HG03571 (cell line): ENCODE data around the gene ADGRA3.
"Not testable (repeated sequence)": the region's sequence is repeated elsewhere in the genome, so short reads cannot be mapped to it uniquely, and the experiment has no call there.

ENCODE experiments used
- ATAC-seq: cut with Tn5 transposase; IDR thresholded peaks from one replicate; pipeline ENCODE4 v1.9.1; 2021; ENCODE audit not compliant: unreplicated experiment

Gene ADGRA3

DNA sequence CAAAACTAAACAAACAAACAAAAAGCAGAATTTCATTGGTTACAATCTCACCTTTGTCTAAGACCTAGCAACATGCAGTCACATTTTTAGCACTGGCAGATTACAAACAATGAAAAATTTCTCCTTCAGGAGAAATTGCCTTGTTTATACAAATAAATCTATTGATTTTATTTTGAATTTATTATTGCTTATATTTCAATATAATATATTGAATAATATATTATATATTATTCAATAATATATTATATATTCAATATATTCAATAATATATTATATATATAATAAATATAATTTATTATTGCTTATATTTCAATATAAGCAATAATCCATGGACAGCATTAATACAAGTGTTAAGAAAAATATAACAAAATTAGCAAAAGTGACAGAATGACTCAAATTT lies 131.7 kb downstream of the ADGRA3 start:
- ATAC-seq, result no peak

GRCh38 chr4:22382216-22382615 lies 133.7 kb downstream of the ADGRA3 start:
- ATAC-seq, result not testable (repeated sequence)

GRCh38 chr4:22372986-22373385 lies 142.9 kb downstream of the ADGRA3 start:
- ATAC-seq, result no peak

- no peak for ATAC-seq
These were observed 145.8 kb downstream of the ADGRA3 start for GRCh38 chr4:22369901-22370562.

GRCh38 chr4:22363787-22364186 lies 152.1 kb downstream of the ADGRA3 start:
- no peak for ATAC-seq

- ATAC-seq, result no peak
These were observed 152.8 kb downstream of the ADGRA3 start for GRCh38 chr4:22363036-22363435.

DNA sequence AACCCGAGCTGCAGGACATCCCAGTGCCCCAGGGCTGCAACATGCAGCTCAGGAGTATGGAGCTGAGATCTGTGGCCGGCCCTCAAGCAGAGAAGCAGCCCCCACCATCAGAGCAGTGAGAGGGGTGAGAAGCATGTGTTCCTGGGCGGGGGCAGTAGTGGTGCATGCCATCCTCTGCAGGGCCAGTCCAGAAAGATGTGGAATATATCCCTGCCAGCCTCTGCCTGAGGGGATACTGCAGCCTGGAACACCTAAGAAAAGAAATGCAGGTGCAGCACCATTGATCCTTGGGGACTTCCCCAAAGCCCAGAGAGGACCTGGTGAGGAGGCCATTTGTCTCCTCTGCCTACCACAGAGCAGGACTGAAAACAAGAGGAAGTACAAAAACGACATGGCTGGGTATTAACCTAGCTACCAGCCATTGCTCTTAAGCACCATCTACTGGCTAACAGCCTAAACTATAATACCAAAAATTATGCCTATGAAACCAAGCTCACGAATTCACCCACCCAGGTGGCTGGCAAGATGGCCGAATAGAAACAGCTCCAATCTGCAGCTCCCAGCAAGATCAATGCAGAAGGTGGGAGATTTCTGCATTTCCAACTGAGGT lies 158.8 kb downstream of the ADGRA3 start:
- no peak for ATAC-seq

GRCh38 chr4:22348410-22348809 lies 167.5 kb downstream of the ADGRA3 start:
- no peak for ATAC-seq

DNA sequence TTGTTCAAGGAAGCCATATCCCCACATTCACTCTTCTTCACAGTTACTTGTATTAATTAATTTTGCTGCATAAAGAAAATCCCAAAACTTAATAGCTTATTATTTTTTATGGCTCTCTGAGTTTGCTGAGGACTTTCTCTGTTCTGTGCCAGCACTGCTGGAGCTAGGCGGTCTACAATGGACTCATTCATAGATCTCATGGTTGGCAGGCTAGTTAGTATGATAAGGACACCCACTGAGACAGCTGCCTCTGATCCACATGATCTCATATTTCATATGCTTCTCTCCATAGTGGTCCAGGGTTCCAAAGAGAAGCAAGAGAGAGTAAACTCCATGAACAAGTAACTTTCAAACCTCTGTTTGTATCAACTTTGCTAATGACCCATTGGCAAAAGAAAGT lies 170.2 kb downstream of the ADGRA3 start:
- no peak for ATAC-seq

- no peak for ATAC-seq
These were observed 170.8 kb downstream of the ADGRA3 start for GRCh38 chr4:22345055-22345454.

DNA sequence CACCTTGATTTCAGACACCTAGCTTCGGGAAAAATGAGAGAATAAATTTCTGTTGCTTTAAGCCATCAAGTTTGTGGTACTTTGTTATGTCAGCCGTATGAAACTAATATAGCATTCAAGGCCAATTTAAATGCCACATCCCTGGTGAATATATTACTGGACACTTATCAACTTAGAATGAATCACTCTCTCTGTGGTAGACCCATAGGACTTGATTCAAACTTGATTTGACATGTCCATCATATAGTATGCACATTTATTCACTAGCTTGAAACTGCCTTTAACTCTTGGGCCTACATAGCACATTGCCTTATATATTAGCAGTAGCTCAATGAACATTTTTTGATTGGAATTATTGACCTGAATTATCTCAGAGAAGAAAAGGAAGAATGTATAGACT lies 172.3 kb downstream of the ADGRA3 start:
- no peak for ATAC-seq

DNA sequence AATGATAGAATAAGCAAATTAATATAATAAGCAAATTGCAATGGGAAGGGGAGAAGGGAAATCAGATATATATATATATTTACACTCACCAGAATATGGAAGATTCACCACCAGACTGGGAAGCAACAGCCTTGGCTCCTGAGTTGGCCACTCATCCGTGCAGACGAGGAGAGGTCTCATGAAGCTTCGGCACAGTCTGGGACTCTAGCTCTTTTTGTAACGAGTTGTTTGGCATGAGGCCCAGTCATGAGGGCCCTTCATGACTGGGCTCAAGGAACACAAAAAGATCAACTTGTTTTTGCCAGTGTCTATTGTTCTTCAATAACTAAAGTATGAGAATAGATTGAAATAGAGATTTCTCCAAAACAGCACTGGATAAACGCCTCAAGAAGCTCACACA lies 176.4 kb downstream of the ADGRA3 start:
- no peak for ATAC-seq

DNA sequence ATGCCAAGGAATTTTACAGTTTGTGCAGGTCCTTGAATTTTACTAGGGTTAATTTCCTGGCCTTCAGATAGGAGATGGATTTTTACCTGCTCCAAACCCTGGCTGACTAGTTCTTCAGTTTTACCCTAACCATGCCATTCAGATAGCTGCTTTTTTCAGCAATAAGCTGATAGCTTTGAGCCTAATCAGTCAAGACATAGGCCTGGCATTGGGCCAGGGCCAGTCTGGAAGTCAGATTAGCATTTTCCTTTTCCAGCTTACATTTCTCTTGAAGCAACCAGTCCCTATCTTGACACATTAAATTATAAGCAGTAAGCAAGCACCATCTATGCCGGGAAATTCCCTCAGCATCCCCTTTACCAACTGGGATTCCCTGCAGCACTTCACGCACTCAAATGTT lies 177.1 kb downstream of the ADGRA3 start:
- ATAC-seq, result no peak
